ENCODE data around the gene CNTNAP2. TPM values are rescaled to one million over a fixed set of nuclear protein-coding genes. Genes with fewer than 3 reads are reported as not detected.

Gene CNTNAP2
- total RNA-seq, 4 donors from 2014 or later = 0.42 to 0.71 TPM; not detected in 2

- DNase-seq (ENCODE audit: low spot score in 2 of 2) = no peak
- H3K4me3 ChIP-seq (ENCODE audit: low read depth, poor library complexity, severe bottlenecking) = no peak overlapping the region
- intact Hi-C loops (cut with DNase I; ENCODE audit: low total_unique reads) = no loop called here
- 5 to 6% methylated on average over 4 of the region's 4 CpGs for WGBS, 2 donors
- TF ChIP-seq CTCF (IDR thresholded peaks at IDR 0.05) (no peak), POLR2A (IDR thresholded peaks at IDR 0.05) (no peak)
These were observed 26.5 kb upstream of the CNTNAP2 start for GRCh38 chr7:146090023-146090645.

DNA sequence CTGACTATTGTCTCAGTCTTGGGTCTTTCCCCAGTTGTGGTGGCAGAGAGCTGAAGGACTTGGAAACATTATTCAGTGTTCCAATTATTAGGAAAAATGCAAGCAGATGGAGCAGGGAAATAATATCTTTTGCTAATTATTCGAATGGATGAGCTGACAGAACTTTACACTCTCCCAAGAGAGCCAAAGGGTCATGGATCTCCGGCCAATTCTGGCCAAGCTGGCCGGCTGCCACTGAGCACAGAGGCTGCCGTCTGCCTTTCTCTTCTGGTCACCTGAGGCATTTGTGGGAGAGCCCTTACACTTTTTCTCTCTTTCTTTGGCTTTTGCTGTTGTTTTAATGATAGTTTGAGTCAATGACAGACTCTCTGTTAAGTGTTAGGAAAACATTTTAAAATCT is 22.2 kb upstream of the CNTNAP2 start:
- TF ChIP-seq POLR2A (IDR thresholded peaks at IDR 0.05) = no peak
- no peak for TF ChIP-seq CTCF (IDR thresholded peaks at IDR 0.05)
- H3K4me3 ChIP-seq (ENCODE audit: low read depth, poor library complexity, severe bottlenecking) = no peak overlapping the region
- WGBS, 2 donors = 68 to 70% methylated on average over 4 of the region's 4 CpGs
- intact Hi-C loops (cut with DNase I; ENCODE audit: low total_unique reads) = no loop called here
- DNase-seq (ENCODE audit: low spot score in 2 of 2) = no peak

DNA sequence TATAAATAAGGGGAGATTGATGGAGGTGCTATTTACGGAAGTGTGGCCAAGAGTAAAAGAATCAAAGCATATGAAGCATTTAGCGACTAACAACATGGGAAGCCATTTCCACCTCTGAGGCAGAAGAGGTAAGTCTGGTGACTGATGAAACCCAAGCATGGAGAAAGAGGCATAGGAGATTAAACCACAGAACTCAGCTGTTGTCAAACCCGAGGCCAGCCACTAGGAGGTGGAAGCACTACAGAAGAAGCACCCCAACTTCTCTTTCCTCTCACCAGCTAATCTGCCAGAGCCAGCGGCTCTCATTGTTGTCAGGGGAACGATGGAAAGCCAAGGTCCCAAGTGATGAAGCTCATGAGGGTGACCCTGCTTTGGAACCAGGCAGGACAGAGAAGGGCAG is 19.6 kb upstream of the CNTNAP2 start:
- TF ChIP-seq POLR2A (IDR thresholded peaks at IDR 0.05) (no peak), CTCF (IDR thresholded peaks at IDR 0.05) (no peak)
- intact Hi-C loops (cut with DNase I; ENCODE audit: low total_unique reads) = no loop called here
- 62 to 65% methylated on average over 5 of the region's 5 CpGs for WGBS, 2 donors
- no peak for DNase-seq (ENCODE audit: low spot score in 2 of 2)
- no peak overlapping the region for H3K4me3 ChIP-seq (ENCODE audit: low read depth, poor library complexity, severe bottlenecking)

- intact Hi-C loops (cut with DNase I; ENCODE audit: low total_unique reads) = no loop called here
- 47 to 48% methylated on average over 3 of the region's 3 CpGs for WGBS, 2 donors
- H3K4me3 ChIP-seq (ENCODE audit: low read depth, poor library complexity, severe bottlenecking) = no peak overlapping the region
- no peak for TF ChIP-seq CTCF (IDR thresholded peaks at IDR 0.05)
- TF ChIP-seq POLR2A (IDR thresholded peaks at IDR 0.05) = no peak
- DNase-seq (ENCODE audit: low spot score in 2 of 2) = no peak
These were observed 10.3 kb upstream of the CNTNAP2 start for GRCh38 chr7:146106319-146106718.

GRCh38 chr7:146112755-146113154 is 3.8 kb upstream of the CNTNAP2 start:
- TF ChIP-seq CTCF (IDR thresholded peaks at IDR 0.05) (no peak), POLR2A (IDR thresholded peaks at IDR 0.05) (no peak)

GRCh38 chr7:146115548-146115850 is 1.1 kb upstream of the CNTNAP2 start:
- no peak for DNase-seq (ENCODE audit: low spot score in 2 of 2)
- no peak overlapping the region for H3K4me3 ChIP-seq (ENCODE audit: low read depth, poor library complexity, severe bottlenecking)
- 7 to 12% methylated on average over 14 to 15 of the region's 15 CpGs for WGBS, 2 donors
- TF ChIP-seq POLR2A (IDR thresholded peaks at IDR 0.05) (no peak), CTCF (IDR thresholded peaks at IDR 0.05) (no peak)
- intact Hi-C loops (cut with DNase I; ENCODE audit: low total_unique reads) = no loop called here

More at GRCh38 chr7:146112755-146113154, 3.8 kb upstream of the CNTNAP2 start:
- no peak for DNase-seq (ENCODE audit: low spot score in 2 of 2)
- WGBS, 2 donors = 60 to 90% methylated on average over 1 of the region's 1 CpG
- intact Hi-C loops (cut with DNase I; ENCODE audit: low total_unique reads) = no loop called here
- H3K4me3 ChIP-seq (ENCODE audit: low read depth, poor library complexity, severe bottlenecking) = no peak overlapping the region

Measured in lower leg skin (tissue), 4 donors.